Psoas muscle (tissue), 8 donors: Measurements from ENCODE around the gene EXOC2. TPM values are rescaled to one million over a fixed set of nuclear protein-coding genes. Genes with fewer than 3 reads are reported as not detected.

Experiments
- ATAC-seq, 4 donors: fragments of 200-7000 bp; cut with Tn5 transposase; one replicate each; pipeline ENCODE4 v1.9.1; 2020; ENCODE audit warnings: moderate library complexity in 3 of 4, mild to moderate bottlenecking in 2 of 4
- DNase-seq, 2 donors: peaks; one replicate each; pipeline ENCODE4 v3.0.0-alpha.2; 2020
- H3K27ac ChIP-seq: fragments of 200-600 bp; one replicate; pipeline ENCODE4 v1.8.0; 2022
- H3K27me3 ChIP-seq, 3 donors: fragments of 200-600 bp in 1 of 3; one replicate each; pipeline versions ENCODE4 v1.6.1 to v1.8.0; 2013 to 2022; ENCODE audit warnings: low read length in 2 of 3, mild to moderate bottlenecking in 2 of 3, moderate library complexity in 1 of 3; ENCODE audit not compliant: insufficient read depth in 3 of 3
- H3K36me3 ChIP-seq, 2 donors: fragments of 200-600 bp in 1 of 2; one replicate each; pipeline versions ENCODE4 v1.6.1 to v1.8.0; 2013 to 2022; ENCODE audit warnings: low read depth in 1 of 2, mild to moderate bottlenecking in 1 of 2, moderate library complexity in 1 of 2; ENCODE audit not compliant: insufficient read depth in 1 of 2
- H3K4me1 ChIP-seq: fragments of 200-600 bp; one replicate; pipeline ENCODE4 v1.8.0; 2022
- H3K4me3 ChIP-seq: fragments of 200-600 bp; one replicate; pipeline ENCODE4 v1.8.0; 2022; ENCODE audit warnings: mild to moderate bottlenecking
- H3K9me3 ChIP-seq: fragments of 200-600 bp; one replicate; pipeline ENCODE4 v1.8.0; 2022
- CTCF ChIP-seq: fragments of 200-600 bp; IDR thresholded peaks from one replicate; pipeline ENCODE4 v1.8.0; 2022; ENCODE audit warnings: antibody characterized with exemption
- WGBS, 3 donors: extraction: QIAGEN DNeasy Blood & Tissue Kit; methylation state at CpG; one replicate each; pipeline versions ENCODE4 v1.1.6 to v1.1.7; 2013; 5-methylcytosine and 5-hydroxymethylcytosine counted together
- intact Hi-C, 2 donors: fragments of 100-400 bp; cut with DNase I; formaldehyde crosslinking; loops; one replicate each; pipeline versions ENCODE4 v1.11.0 to v1.14.2; 2022
- polyA plus RNA-seq, 3 donors: library from polyadenylated mRNA; stranded (reverse); fragments of 200-250 nt; gene quantifications; one replicate each; pipeline ENCODE4 v1.2.3, GENCODE V29; 2013
- total RNA-seq, 4 donors: library from RNA; stranded (reverse); fragmentation: NEBNext Ultra II Directional in 2 of 4; extraction: Animal tissue kit (Norgen Biotek cat#: 25700) in 2 of 4; gene quantifications; one replicate each; pipeline versions ENCODE4 v1.2.1 to v1.2.4, GENCODE V29; 2021 to 2023
- donor health status: healthy with polysubstance abuse.
- donor health status: DM: no; HTN: no; CAD: no; lungs with moderate emphysema.
- donor health status: Bipolar disorder and iron deficiency.
- donor health status: healthy.
- donor health status: DM: yes; HTN: yes; CAD: no.
- donor health status: DM: no; HTN: no; CAD: no.
- donor health status: DM: no; HTN: no; CAD: no.
- donor health status: DM: yes; HTN: yes; CAD: no.

EXOC2 gene
- total and polyA plus RNA-seq, 7 donors: 5.7 to 15.9 (median 8.0) TPM

- ATAC-seq: no peak
- H3K4me3 ChIP-seq: no peak overlapping the region
- no peaks in the 10 kb centered on the region for H3K36me3 ChIP-seq
- H3K9me3 ChIP-seq: no peaks in the 10 kb centered on the region
- H3K4me1 ChIP-seq: no peaks in the 10 kb centered on the region
- TF ChIP-seq CTCF: no peak
- no peaks in the 10 kb centered on the region for H3K27me3 ChIP-seq
- H3K27ac ChIP-seq: no peak overlapping the region
- no peak for DNase-seq
- intact Hi-C loops: no loop called here
- whole genome bisulfite sequencing, 3 donors: 86 to 89% (median 86%) methylated on average over 32 of the region's 32 CpGs
Measured at GRCh38 chr6:503610-504362, 189.2 kb downstream of the EXOC2 start.

- Histone ChIP-seq H3K4me1 (no peaks in the 10 kb centered on the region), H3K27me3 (no peaks in the 10 kb centered on the region), H3K36me3 (no peaks in the 10 kb centered on the region), H3K27ac (no peak overlapping the region), H3K4me3 (no peak overlapping the region), H3K9me3 (no peaks in the 10 kb centered on the region)
- WGBS, 3 donors: 93 to 96% (median 94%) methylated on average over 7 of the region's 7 CpGs
- intact Hi-C loops: no loop called here
- ATAC-seq: no peak
- DNase-seq: no peak
- no peak for TF ChIP-seq CTCF
Measured at GRCh38 chr6:502761-503160, 190.2 kb downstream of the EXOC2 start.

GRCh38 chr6:501891-502601 lies 190.9 kb downstream of the EXOC2 start:
- H3K4me3 ChIP-seq: no peak overlapping the region
- no peaks in the 10 kb centered on the region for H3K9me3 ChIP-seq
- ATAC-seq (no peak), DNase-seq (no peak)
- no peaks in the 10 kb centered on the region for H3K4me1 ChIP-seq
- H3K36me3 ChIP-seq: peaks cover 0 to 3% of the 10 kb centered on the region in 2 donors
- H3K27ac ChIP-seq: no peak overlapping the region
- no peaks in the 10 kb centered on the region for H3K27me3 ChIP-seq
- intact Hi-C loops: no loop called here
- 77 to 81% (median 78%) methylated on average over 22 of the region's 22 CpGs for WGBS, 3 donors
- TF ChIP-seq CTCF: no peak

GRCh38 chr6:499617-500016 lies 193.3 kb downstream of the EXOC2 start:
- TF ChIP-seq CTCF: no peak
- Histone ChIP-seq H3K27me3 (no peaks in the 10 kb centered on the region), H3K36me3 (peaks cover 0 to 23% of the 10 kb centered on the region in 2 donors), H3K4me1 (no peaks in the 10 kb centered on the region), H3K4me3 (no peak overlapping the region), H3K27ac (no peak overlapping the region), H3K9me3 (no peaks in the 10 kb centered on the region)
- intact Hi-C loops: no loop called here
- WGBS, 3 donors: 87 to 90% (median 89%) methylated on average over 3 of the region's 3 CpGs
- DNase-seq (no peak), ATAC-seq (no peak)
